ENCODE measurements around the gene CORO1C.
"Not testable (repeated sequence)": the region's sequence is repeated elsewhere in the genome, so short reads cannot be mapped to it uniquely, and the experiment has no call there.

- TF ChIP-seq CTCF (IDR thresholded peaks at IDR 0.05; ENCODE audit: insufficient read depth, low read depth, low read length); EZH2 (IDR thresholded peaks at IDR 0.05; ENCODE audit: insufficient read depth, low read length): not testable (repeated sequence)
Measured at GRCh38 chr12:108655812-108656175, 75.5 kb downstream of the CORO1C start.

All from astrocyte (in vitro differentiated cells and primary cell).